Neural progenitor cell (in vitro differentiated cells): Measurements from ENCODE around the gene USP7.

Experiments used
- EZH2phosphoT487 ChIP-seq: fragments of 200-600 bp; sonication (generic); IDR thresholded peaks from 2 replicates; pipeline ENCODE4 v1.6.1; 2017; ENCODE audit warnings: antibody characterized with exemption
- TF ChIP-seq, protein P1 (sequence below): fragments of 200-600 bp; sonication (generic); IDR thresholded peaks from 2 replicates; pipeline ENCODE4 v1.5.1; 2017; ENCODE audit warnings: antibody characterized with exemption, mild to moderate bottlenecking

- TF ChIP-seq, protein P1, sequence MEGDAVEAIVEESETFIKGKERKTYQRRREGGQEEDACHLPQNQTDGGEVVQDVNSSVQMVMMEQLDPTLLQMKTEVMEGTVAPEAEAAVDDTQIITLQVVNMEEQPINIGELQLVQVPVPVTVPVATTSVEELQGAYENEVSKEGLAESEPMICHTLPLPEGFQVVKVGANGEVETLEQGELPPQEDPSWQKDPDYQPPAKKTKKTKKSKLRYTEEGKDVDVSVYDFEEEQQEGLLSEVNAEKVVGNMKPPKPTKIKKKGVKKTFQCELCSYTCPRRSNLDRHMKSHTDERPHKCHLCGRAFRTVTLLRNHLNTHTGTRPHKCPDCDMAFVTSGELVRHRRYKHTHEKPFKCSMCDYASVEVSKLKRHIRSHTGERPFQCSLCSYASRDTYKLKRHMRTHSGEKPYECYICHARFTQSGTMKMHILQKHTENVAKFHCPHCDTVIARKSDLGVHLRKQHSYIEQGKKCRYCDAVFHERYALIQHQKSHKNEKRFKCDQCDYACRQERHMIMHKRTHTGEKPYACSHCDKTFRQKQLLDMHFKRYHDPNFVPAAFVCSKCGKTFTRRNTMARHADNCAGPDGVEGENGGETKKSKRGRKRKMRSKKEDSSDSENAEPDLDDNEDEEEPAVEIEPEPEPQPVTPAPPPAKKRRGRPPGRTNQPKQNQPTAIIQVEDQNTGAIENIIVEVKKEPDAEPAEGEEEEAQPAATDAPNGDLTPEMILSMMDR, result no peak
- no peak for TF ChIP-seq EZH2phosphoT487
These were observed 48.6 kb upstream of the USP7 start for GRCh38 chr16:9012330-9012729.
